ENCODE measurements around the gene BCAS4. TPM values are rescaled to one million over a fixed set of nuclear protein-coding genes. Genes with fewer than 3 reads are reported as not detected.

BCAS4 gene
- total and polyA plus RNA-seq, 4 donors, result 4.3 to 5.7 (median 5.0) TPM

DNA sequence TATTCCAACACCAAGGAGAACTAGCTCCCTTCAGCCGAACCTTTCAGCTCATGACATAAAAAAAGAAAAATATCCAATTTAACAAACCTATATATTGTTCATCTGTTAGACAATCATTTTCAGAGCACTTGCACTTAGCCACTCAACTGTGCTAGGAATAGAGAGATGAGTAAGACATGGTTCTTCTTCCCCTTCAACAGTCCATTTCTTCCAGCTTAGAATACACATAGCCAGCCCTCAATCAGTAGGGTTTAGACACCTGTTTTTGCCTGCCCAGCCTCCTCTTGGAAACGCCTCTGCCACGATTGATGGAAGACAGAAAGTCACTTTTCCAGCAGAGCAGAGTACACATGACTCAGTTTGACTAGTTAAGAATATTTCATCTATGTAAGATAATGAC lies 114.6 kb downstream of the BCAS4 start:
- TF ChIP-seq CTCF (IDR thresholded peaks at IDR 0.05; ENCODE audit: control extremely low read depth, extremely low read depth), result no peak
- DNase-seq (no peak), ATAC-seq (ENCODE audit: insufficient read depth, low FRiP score) (no peak)
- Histone ChIP-seq H3K36me3 (ENCODE audit: control insufficient read depth in 4 of 4, insufficient read depth in 4 of 4, low read length in 4 of 4) (peaks cover 0 to 4% (median 0%) of the 10 kb centered on the region in 4 donors), H3K9ac (ENCODE audit: insufficient read depth in 1 of 2, low read length in 2 of 2) (no peak overlapping the region), H3K4me3 (no peak overlapping the region), H3K27ac (ENCODE audit: low read depth in 1 of 2, low read length in 1 of 2) (no peak overlapping the region), H3K4me1 (ENCODE audit: control insufficient read depth in 5 of 5, insufficient read depth in 5 of 5, low read length in 5 of 5) (peaks cover 4 to 29% (median 13%) of the 10 kb centered on the region in 5 donors), H3K27me3 (ENCODE audit: control insufficient read depth in 3 of 3, insufficient read depth in 3 of 3, low read length in 2 of 3) (no peaks in the 10 kb centered on the region), H3K9me3 (ENCODE audit: control insufficient read depth in 4 of 4, insufficient read depth in 3 of 4, low read length in 3 of 4) (no peaks in the 10 kb centered on the region)
- WGBS, 2 donors, result 91 to 95% methylated on average over 3 of the region's 3 CpGs

- no peak for ATAC-seq (ENCODE audit: insufficient read depth, low FRiP score)
- Histone ChIP-seq H3K27me3 (ENCODE audit: control insufficient read depth in 3 of 3, insufficient read depth in 3 of 3, low read length in 2 of 3) (no peaks in the 10 kb centered on the region), H3K4me1 (ENCODE audit: control insufficient read depth in 5 of 5, insufficient read depth in 5 of 5, low read length in 5 of 5) (peaks cover 4 to 34% (median 10%) of the 10 kb centered on the region in 5 donors), H3K27ac (ENCODE audit: low read depth in 1 of 2, low read length in 1 of 2) (no peak overlapping the region), H3K9ac (ENCODE audit: insufficient read depth in 1 of 2, low read length in 2 of 2) (no peak overlapping the region), H3K36me3 (ENCODE audit: control insufficient read depth in 4 of 4, insufficient read depth in 4 of 4, low read length in 4 of 4) (peaks cover 0 to 4% (median 0%) of the 10 kb centered on the region in 4 donors), H3K4me3 (no peak overlapping the region), H3K9me3 (ENCODE audit: control insufficient read depth in 4 of 4, insufficient read depth in 3 of 4, low read length in 3 of 4) (no peaks in the 10 kb centered on the region)
- WGBS, 2 donors, result 70 to 78% methylated on average over 3 of the region's 3 CpGs
- no peak for DNase-seq
- no peak for TF ChIP-seq CTCF (IDR thresholded peaks at IDR 0.05; ENCODE audit: control extremely low read depth, extremely low read depth)
These were observed 116.2 kb downstream of the BCAS4 start for GRCh38 chr20:50911030-50911429.

GRCh38 chr20:50911716-50912115 lies 116.9 kb downstream of the BCAS4 start:
- H3K4me1 ChIP-seq (ENCODE audit: control insufficient read depth in 5 of 5, insufficient read depth in 5 of 5, low read length in 5 of 5), result peaks cover 3 to 37% (median 8%) of the 10 kb centered on the region in 5 donors
- no peak for DNase-seq

More at GRCh38 chr20:50911716-50912115, 116.9 kb downstream of the BCAS4 start:
- ATAC-seq (ENCODE audit: insufficient read depth, low FRiP score), result no peak
- Histone ChIP-seq H3K4me3 (no peak overlapping the region), H3K36me3 (ENCODE audit: control insufficient read depth in 4 of 4, insufficient read depth in 4 of 4, low read length in 4 of 4) (peaks cover 0 to 7% (median under 1%) of the 10 kb centered on the region in 4 donors), H3K27ac (ENCODE audit: low read depth in 1 of 2, low read length in 1 of 2) (no peak overlapping the region), H3K27me3 (ENCODE audit: control insufficient read depth in 3 of 3, insufficient read depth in 3 of 3, low read length in 2 of 3) (no peaks in the 10 kb centered on the region), H3K9me3 (ENCODE audit: control insufficient read depth in 4 of 4, insufficient read depth in 3 of 4, low read length in 3 of 4) (no peaks in the 10 kb centered on the region), H3K9ac (ENCODE audit: insufficient read depth in 1 of 2, low read length in 2 of 2) (no peak overlapping the region)
- no peak for TF ChIP-seq CTCF (IDR thresholded peaks at IDR 0.05; ENCODE audit: control extremely low read depth, extremely low read depth)
- WGBS, 2 donors, result 56 to 85% methylated on average over 1 of the region's 1 CpG
